ENCODE data around the gene SMYD3. TPM values are rescaled to one million over a fixed set of nuclear protein-coding genes. Genes with fewer than 3 reads are reported as not detected.

The SMYD3 gene
- total RNA-seq, 4 donors from 2014 or later = 8.4 to 25.7 (median 14.4) TPM

DNA sequence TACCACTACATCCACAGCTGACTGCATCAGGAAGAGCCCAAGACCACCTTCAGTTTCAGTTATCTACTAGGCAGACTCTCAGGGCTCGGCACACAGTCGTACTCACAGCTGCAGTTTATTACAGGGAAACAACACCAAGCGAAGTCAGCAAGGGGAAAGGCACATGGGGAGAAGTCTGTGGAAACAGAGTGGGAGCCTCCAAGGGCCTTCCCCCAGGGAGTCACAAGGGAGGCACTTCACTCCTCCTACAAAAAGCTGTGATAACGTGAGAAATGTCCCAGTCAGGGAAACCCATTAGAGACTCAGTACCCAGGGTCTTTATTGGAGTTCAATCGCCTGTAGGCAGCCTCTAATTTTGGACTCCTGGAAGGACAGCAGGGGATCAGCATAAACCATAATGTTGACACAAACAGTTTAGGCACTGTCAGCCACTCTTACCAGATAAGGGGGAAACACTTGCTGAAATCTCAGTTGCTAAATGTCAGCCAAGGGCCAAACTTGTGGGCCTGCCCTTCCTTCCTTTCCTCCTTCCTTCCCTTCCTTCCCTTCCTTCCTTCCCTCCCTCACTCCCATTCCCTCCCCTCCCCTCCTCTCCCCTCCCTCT lies 444.0 kb downstream of the SMYD3 start:
- no peak overlapping the region for H3K4me3 ChIP-seq (ENCODE audit: low read depth, poor library complexity, severe bottlenecking)
- no peak for DNase-seq (ENCODE audit: low spot score in 2 of 2)
- intact Hi-C loops (cut with DNase I; ENCODE audit: low total_unique reads) = no loop called here
- 74 to 92% methylated on average over 5 of the region's 5 CpGs for WGBS, 2 donors
- TF ChIP-seq, protein P1, sequence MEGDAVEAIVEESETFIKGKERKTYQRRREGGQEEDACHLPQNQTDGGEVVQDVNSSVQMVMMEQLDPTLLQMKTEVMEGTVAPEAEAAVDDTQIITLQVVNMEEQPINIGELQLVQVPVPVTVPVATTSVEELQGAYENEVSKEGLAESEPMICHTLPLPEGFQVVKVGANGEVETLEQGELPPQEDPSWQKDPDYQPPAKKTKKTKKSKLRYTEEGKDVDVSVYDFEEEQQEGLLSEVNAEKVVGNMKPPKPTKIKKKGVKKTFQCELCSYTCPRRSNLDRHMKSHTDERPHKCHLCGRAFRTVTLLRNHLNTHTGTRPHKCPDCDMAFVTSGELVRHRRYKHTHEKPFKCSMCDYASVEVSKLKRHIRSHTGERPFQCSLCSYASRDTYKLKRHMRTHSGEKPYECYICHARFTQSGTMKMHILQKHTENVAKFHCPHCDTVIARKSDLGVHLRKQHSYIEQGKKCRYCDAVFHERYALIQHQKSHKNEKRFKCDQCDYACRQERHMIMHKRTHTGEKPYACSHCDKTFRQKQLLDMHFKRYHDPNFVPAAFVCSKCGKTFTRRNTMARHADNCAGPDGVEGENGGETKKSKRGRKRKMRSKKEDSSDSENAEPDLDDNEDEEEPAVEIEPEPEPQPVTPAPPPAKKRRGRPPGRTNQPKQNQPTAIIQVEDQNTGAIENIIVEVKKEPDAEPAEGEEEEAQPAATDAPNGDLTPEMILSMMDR (IDR thresholded peaks at IDR 0.05) = no peak
- no peak for TF ChIP-seq POLR2A (IDR thresholded peaks at IDR 0.05)

DNA sequence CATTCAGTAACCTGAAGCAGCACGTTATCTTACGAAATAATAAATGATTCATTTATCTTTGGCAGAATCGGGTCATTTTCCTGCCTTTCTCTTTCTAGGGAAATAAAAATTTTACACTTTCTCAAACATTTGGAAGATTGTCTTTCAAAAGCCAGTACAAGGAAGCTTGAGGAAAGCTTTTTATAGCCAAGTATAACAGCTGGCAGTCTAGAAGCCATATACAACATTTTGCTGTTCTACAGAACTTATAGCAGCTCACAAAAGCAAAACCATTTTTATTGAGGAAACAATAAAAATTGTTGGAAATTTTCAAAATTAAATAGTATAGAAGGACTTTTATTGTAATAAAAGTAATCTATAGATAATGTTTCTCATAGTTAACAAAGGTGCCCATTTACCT lies 448.6 kb downstream of the SMYD3 start:
- no peak overlapping the region for H3K4me3 ChIP-seq (ENCODE audit: low read depth, poor library complexity, severe bottlenecking)
- 69 to 73% methylated on average over 3 of the region's 3 CpGs for WGBS, 2 donors
- TF ChIP-seq, protein P1 (IDR thresholded peaks at IDR 0.05) = no peak
- TF ChIP-seq POLR2A (IDR thresholded peaks at IDR 0.05) = no peak
- DNase-seq (ENCODE audit: low spot score in 2 of 2) = no peak
- intact Hi-C loops (cut with DNase I; ENCODE audit: low total_unique reads) = no loop called here

DNA sequence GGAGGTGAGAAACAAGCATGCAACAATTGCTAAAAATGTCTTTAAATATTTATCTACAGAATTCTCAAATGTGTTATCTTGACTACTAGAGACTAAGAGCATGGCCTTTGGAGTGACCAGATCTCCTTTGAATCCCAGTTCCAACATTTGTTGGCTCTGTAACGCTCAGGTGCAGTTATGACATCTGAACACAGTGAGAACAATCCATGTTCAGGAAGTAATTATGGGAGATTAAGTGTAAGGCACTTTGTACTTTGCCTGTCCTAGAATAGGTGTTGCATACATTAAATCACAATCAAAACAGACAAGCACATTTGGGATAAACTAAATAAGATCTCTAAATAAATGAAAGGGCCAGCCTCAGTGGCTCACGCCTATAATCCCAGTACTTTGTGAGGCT lies 454.5 kb downstream of the SMYD3 start:
- intact Hi-C loops (cut with DNase I; ENCODE audit: low total_unique reads) = no loop called here
- H3K4me3 ChIP-seq (ENCODE audit: low read depth, poor library complexity, severe bottlenecking) = no peak overlapping the region
- WGBS, 2 donors = 78 to 81% methylated on average over 2 of the region's 2 CpGs
- TF ChIP-seq POLR2A (IDR thresholded peaks at IDR 0.05) = no peak
- TF ChIP-seq, protein P1 (IDR thresholded peaks at IDR 0.05) = no peak
- DNase-seq (ENCODE audit: low spot score in 2 of 2) = no peak

DNA sequence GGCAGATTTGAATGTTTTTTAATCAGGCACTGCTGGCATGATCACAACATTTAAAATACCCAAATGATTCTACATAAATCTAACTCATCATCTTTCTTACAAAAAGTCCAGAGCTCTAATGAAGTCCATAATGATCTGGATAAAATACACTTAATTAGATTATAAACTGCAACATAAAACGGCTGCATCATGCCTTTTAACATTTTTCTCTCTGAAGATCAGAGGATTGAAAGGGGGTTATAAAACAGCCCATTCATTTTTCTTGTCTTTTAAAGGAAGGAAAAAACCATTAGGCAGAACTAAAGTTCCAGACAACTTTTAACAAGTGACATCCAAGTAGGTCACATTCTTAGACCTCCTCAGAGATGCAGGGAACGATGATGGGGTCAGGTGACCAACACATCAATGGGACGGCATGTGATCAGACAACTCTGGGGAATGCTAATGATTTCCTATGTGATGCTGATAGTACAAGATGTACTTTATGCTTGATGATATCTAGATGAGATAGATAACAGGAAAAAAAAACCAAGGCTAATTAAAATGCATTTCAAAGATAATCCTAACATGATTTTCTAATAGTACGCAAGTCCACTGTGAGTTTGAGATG lies 455.1 kb downstream of the SMYD3 start:
- intact Hi-C loops (cut with DNase I; ENCODE audit: low total_unique reads) = no loop called here
- TF ChIP-seq POLR2A (IDR thresholded peaks at IDR 0.05) = no peak
- TF ChIP-seq, protein P1 (IDR thresholded peaks at IDR 0.05) = no peak
- 49 to 59% methylated on average over 4 of the region's 4 CpGs for WGBS, 2 donors

DNA sequence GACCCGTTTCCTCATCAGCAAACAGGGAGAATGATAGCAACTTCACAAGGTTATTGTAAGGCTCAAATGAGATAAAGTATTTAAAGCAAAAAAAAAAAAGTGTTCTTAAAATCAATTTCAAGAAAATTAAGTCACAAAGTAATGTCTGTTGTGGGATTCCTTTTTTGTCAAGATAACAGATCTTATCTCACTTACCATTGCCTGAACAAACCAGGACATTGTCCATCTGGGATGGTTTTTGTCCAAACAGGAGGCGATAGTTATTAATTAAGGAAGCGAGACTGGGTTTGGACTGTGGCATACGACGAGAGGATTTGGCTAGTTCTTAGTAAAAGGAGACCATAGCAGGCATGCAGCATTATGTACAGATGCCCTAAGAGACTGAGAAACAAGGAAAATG lies 458.4 kb downstream of the SMYD3 start:
- 88 to 91% methylated on average over 5 of the region's 5 CpGs for WGBS, 2 donors
- TF ChIP-seq POLR2A (IDR thresholded peaks at IDR 0.05) = no peak
- TF ChIP-seq, protein P1 (IDR thresholded peaks at IDR 0.05) = no peak
- no peak overlapping the region for H3K4me3 ChIP-seq (ENCODE audit: low read depth, poor library complexity, severe bottlenecking)
- intact Hi-C loops (cut with DNase I; ENCODE audit: low total_unique reads) = no loop called here
- no peak for DNase-seq (ENCODE audit: low spot score in 2 of 2)

More for the DNA sequence above, 455.1 kb downstream of the SMYD3 start:
- no peak overlapping the region for H3K4me3 ChIP-seq (ENCODE audit: low read depth, poor library complexity, severe bottlenecking)
- DNase-seq (ENCODE audit: low spot score in 2 of 2) = no peak
